ENCODE data around the gene COLEC11.
"Not testable (repeated sequence)": the region's sequence is repeated elsewhere in the genome, so short reads cannot be mapped to it uniquely, and the experiment has no call there.

GRCh38 chr2:3615541-3616200 is 20.8 kb downstream of the COLEC11 start:
- not testable (repeated sequence) for TF ChIP-seq CTCF, POLR2A, EP300, POLR2AphosphoS5 (IDR thresholded peaks at IDR 0.05)
